Superior temporal gyrus (tissue), 1 donor: ENCODE data around the gene MCM9.

Source experiments
- DNase-seq: peaks from one replicate; pipeline ENCODE4 v3.0.0-alpha.2; 2016; ENCODE audit errors: extremely low spot score

MCM9 gene

GRCh38 chr6:118932421-118932820 lies 2.5 kb downstream of the MCM9 start:
- no peak for DNase-seq

GRCh38 chr6:118931436-118931835 lies 3.5 kb downstream of the MCM9 start:
- no peak for DNase-seq

GRCh38 chr6:118930680-118931079 lies 4.3 kb downstream of the MCM9 start:
- DNase-seq = no peak

DNA sequence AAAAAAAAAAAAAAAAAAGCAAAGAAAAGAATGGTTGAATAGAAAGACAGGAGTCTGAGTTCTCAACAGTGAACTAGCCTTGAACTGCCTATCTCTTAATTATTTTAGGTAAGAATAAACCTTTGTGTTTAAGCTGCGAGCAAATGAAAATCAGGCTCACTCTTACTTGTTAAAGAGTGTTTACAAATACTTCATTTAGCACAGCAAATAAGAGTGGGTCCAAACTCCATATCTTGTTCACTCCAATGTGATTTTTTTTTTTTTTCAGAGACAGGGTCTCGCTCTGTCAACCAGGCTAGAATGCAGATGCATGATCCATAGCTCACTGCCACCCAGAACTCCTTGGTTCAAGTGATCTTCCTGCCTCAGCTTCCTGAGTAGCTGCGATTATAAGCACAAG lies 11.9 kb downstream of the MCM9 start:
- DNase-seq = no peak

DNA sequence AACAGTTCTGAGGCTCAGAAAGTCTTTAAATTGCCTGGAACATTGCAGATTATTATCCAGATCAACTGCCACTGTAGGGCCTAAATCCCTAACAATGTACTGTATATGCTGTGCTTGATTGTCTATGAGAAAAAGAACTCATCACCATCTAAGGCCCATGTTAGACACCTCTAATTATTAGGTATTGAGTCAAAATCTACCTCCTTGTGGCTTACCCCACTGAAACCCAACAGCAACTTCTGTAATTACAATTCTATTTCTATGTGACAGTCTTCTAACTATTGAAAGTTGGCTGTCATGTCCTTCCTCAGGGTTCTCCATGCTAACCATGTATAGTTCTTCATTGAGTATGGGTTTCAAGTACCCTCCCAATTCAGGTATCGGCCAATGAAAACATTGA lies 13.9 kb downstream of the MCM9 start:
- no peak for DNase-seq

DNA sequence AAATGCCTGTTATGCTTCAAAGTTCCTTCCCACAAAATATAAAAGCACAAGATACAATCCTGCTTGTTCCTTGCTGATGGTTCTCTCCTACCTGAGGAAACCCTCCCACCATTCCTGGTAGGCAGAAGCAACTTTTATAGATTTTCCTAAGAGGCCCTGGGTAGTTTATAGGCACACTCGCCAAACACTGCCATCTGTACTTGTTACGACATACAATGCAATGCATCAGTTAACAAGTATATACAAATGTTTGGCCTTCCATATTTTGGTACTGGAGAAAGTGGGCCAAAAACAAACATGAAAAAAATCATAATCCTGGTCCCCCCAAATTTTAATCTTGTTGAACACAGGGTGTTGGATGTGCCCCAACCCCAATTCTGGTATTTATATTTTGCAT lies 16.6 kb downstream of the MCM9 start:
- no peak for DNase-seq

DNA sequence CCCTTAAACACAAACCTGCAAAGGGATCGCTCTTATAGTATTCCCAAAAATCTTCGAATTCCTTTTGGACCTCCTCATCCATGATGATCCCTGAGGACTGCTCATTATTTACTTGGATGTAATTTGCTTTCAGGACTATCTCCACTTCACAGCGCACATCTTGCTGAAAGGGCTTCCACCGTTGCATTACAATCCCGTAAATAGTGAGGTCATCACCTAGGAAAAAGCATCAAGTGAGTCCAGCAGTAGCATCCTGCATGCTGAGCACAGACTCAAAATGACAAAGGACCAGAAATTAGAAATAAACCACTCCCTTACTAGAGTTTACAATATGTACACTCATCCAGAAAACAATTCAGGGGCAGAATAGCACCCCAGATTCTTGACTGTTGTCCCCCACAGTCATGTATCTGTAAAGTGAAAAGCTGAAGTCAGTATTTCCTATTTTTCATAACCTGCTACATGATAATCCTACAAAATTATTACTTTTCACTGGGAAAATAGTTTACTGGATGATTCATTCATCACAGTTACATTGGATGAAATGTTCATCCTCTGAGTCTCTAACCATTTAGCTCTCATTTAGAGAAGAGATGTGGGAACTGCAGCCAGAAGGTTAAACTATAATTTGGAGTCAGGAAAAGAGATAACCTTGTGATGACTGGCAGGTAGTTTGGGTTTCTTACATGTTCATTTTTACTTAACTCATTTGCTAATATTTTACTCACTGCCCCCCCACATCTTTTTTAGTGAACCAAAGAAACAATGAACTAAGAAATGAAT lies 17.2 kb downstream of the MCM9 start:
- DNase-seq = no peak

- no peak for DNase-seq
Observed at GRCh38 chr6:118914598-118914997, 20.4 kb downstream of the MCM9 start.

- no peak for DNase-seq
Observed at GRCh38 chr6:118913161-118913560, 21.8 kb downstream of the MCM9 start.

GRCh38 chr6:118912646-118913045 lies 22.3 kb downstream of the MCM9 start:
- DNase-seq = no peak

- DNase-seq = no peak
Observed at GRCh38 chr6:118908441-118908840, 26.5 kb downstream of the MCM9 start.

DNA sequence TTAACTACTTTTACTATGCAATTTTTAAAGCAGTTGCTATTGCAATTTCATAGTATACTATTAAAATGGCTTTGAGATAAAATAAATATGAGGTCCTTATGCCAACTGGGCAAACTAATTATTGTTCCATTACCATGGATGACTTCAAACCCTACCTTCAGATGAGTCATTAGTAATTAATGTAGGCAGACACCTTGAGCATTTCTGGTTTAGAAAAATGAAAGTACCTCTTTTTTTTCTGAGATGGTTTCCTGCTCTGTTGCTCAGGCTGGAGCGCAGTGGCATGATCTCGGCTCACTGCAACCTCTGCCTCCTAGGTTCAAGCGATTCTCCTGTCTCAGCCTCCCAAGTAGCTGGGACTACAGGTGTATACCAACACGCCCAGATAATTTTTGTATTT lies 29.1 kb downstream of the MCM9 start:
- no peak for DNase-seq

DNA sequence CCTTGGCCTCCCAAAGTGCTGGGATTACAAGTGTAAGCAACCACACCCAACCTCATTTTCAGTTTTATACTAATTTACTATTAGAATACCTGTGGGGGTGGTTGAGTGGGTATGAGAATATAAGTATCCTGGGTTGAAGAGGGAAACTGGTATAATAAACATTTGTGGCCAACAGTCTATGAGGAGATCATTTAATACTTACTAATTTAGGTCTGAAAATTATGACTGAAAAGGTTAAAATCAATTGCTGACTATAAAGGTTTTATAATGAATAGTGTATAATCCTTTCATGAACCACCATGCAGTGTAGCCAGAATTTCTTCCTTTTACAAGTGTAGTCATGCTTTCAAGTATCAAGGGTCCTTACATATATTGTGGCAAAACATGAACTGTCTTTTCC lies 29.9 kb downstream of the MCM9 start:
- DNase-seq = no peak

DNA sequence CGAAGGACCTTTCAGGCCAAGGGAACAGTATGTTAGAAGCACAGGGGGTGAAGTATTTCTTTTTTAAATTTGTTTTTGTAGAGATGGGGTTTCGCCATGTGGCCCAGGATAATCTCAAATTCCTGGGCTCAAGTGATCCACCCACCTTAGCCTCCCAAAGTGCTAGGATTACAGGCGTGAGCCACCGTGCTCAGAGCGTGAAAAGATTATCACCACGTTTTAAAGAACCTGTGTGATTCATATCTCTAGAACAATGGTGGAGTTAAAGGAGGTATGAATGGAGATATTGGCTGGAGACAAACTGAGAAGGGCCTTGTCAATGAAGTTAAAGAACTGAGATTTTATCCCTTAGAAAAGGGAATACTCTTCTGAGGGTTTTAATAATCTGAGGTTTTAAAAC lies 31.3 kb downstream of the MCM9 start:
- no peak for DNase-seq

DNA sequence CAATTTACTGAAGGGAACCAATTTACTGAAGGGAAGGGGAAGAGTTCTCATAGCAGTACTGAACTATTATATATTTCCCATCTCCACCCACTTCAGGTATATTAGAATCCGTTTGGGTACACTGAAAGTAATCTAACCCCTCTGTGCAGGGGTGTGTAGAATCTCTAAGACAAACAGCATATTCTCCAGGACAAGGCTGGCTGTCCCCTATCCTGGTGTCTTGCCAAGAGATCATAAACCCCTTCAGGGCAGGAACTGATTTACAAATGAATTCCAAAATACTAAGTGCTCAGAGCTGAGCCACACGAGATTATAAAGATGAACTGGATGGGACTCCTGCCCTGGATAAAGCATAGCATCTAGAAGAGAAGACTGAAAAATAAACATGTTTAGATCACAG lies 31.8 kb downstream of the MCM9 start:
- no peak for DNase-seq

DNA sequence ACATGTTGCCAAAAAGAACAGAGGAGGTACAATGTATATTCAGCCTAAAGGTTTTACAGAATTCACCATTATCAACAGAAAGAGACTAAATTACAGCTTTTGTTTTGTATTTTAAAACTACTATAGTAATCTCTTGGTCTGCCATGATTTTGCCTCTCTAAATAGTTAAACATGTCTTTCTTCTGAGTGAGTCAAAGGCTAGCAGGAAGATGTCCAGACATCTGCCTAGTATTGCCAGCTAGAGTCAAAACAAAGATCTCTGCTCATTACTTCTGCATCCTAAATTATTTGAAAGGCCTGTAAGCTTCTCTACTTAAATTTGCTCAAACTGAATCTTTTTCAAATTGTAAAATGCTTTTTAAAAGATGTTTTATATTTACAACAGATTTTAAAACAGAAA lies 32.2 kb downstream of the MCM9 start:
- DNase-seq = no peak

- DNase-seq = no peak
Observed at GRCh38 chr6:118899948-118900347, 35.0 kb downstream of the MCM9 start.

DNA sequence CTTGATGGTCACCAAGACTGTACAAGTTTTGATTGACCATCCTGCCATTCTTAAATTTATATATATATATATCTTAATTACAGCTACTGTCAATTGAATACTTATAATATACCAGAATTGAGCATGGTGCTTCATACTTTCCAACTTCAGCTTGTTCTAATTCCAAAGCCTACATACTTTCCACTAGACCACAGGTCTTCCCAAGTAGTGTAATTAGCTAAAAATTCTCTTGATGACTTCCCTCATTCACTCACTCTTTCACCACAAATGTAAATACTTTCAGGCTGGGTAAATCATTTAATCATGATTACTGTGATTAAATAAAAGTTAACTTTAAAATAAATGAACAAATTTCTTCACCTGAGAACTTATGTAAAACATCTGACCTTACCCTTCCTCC lies 37.6 kb downstream of the MCM9 start:
- DNase-seq = no peak

DNA sequence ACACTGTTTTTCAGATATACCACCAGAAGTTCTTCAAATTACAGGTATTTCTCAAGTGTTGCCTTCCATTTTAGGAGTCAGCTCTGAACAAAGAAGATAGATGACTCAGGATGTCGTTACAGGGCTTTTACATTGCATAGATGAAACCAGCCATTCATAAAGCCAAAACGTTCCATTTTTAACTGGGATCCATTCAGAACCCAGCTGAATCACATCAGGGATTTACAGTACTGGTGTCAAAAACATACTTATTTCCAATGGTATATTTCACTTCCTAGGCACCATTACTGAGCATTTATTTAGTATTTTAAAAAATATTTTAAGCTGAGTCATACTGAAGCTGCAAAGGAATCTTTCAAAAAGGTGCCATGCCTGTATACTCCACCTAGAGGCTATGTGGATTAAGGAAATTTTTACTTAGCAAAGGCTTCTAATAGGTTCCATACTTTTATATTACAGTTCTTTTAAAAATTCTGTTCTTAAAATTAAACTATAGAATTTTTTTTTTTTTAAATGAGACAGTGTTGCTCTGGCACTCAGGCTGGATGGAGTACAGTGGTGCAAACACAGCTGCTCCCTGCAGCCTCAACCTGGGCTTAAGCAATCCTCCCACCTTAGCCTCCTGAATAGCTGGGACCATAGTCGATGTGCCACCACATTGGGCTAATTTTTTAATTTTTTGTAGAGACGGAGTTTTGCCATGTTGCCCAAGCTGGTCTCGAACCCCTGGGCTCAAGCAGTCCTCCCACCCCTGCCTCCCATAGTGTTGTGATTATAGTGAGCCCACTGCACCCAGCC lies 38.4 kb downstream of the MCM9 start:
- DNase-seq = no peak

- DNase-seq = no peak
Observed at GRCh38 chr6:118895859-118896258, 39.1 kb downstream of the MCM9 start.

DNA sequence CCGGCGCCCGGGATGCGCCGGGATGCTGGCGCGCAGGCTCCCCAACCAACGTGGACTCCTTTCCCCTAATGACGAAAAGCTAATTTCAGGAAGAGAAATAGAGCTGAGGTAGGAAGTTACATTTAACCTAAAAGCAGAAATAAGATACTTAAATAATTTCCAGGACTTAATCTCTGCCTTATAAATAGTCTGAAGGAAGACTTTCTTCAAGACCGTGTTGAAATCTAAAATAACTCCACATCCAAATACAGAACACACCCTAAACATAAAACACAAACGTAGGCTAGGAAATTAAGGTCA lies 39.7 kb downstream of the MCM9 start:
- peak; percentile 55 for DNase-seq

DNA sequence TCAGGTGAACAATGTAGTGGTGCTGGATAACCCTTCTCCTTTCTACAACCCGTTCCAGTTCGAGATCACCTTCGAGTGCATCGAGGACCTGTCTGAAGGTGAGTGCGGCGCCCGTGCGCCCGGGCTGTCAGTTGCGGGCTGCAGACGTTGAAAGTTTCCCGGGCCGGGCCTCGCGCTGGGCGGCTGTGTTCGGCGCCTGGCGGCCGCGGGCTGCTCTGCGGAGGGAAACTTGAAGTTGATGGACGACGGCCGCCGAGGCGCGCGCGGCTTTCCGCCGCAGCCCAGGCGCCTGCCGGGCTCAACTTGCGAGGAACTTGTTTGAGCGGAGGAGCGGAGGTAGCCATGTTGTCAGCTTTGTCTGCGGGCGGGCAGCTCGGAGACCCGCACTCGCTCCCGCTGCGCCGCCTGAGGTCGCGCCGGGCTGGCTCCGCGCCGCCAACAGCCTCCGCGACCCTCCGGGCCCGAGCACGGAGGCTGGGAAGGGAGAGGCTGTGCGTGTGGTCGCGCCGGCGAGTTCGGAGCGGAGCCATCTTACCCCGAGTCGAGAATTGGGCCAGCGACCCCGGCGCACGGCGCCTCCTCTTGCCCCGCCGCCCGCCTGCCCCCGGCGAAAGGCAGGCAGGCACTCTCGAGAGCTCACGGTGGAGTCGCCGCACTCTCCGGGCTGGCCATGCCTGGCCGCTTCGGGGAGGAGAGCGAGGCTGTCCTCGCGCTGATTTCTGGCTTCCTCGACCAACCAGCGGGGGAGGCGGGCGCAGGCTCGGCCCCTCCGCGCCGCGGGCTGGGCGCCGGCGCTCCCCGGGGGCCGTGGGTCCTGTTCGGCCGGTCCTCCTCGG lies 40.3 kb downstream of the MCM9 start:
- DNase-seq = no peak
